Peyer's patch (tissue), 4 donors: ENCODE measurements around the gene COQ2.
A peak's percentile ranks its signal among the peaks of the same experiment; 100 is the strongest.

Experiments used
- POLR2A ChIP-seq, 2 donors: fragments of 450-650 bp; IDR thresholded peaks; one replicate each; pipeline ENCODE4 v1.5.1; 2017; ENCODE audit warnings: antibody characterized with exemption in 2 of 2, mild to moderate bottlenecking in 2 of 2, moderate library complexity in 2 of 2
- TF ChIP-seq, protein P1 (sequence below), 6 experiments: fragments of 450-650 bp in 4 of 6; fragments of 200-600 bp in 2 of 6; sonication (generic) in 1 of 6; IDR thresholded peaks; one replicate each; pipeline ENCODE4 v1.5.1; 2017 to 2019; ENCODE audit warnings: antibody characterized with exemption in 6 of 6, mild to moderate bottlenecking in 3 of 6, moderate library complexity in 1 of 6

GRCh38 chr4:83281307-83281706 is 3.3 kb downstream of the COQ2 start:
- TF ChIP-seq, protein P1, sequence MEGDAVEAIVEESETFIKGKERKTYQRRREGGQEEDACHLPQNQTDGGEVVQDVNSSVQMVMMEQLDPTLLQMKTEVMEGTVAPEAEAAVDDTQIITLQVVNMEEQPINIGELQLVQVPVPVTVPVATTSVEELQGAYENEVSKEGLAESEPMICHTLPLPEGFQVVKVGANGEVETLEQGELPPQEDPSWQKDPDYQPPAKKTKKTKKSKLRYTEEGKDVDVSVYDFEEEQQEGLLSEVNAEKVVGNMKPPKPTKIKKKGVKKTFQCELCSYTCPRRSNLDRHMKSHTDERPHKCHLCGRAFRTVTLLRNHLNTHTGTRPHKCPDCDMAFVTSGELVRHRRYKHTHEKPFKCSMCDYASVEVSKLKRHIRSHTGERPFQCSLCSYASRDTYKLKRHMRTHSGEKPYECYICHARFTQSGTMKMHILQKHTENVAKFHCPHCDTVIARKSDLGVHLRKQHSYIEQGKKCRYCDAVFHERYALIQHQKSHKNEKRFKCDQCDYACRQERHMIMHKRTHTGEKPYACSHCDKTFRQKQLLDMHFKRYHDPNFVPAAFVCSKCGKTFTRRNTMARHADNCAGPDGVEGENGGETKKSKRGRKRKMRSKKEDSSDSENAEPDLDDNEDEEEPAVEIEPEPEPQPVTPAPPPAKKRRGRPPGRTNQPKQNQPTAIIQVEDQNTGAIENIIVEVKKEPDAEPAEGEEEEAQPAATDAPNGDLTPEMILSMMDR (IDR thresholded peaks at IDR 0.05), result peak in 1 of 6 experiments; percentile 2
- TF ChIP-seq POLR2A (IDR thresholded peaks at IDR 0.05), result no peak
